RPMI7951 (cell line): Measurements from ENCODE around the gene FAM219A. TPM values are rescaled to one million over a fixed set of nuclear protein-coding genes. Genes with fewer than 3 reads are reported as not detected.

ENCODE experiments used
- DNase-seq: peaks from one replicate; pipeline ENCODE4 v3.0.0-alpha.2; 2012; ENCODE audit warnings: low read depth
- total RNA-seq: library from RNA; depleted of rRNA; stranded (reverse); fragments of >200 nt; shearing (Covaris generic); gene quantifications from 2 replicates; pipeline ENCODE4 v1.2.3, GENCODE V29; 2014; rRNA removed

FAM219A gene
- total RNA-seq, 1 experiment from 2014 or later: 11.2 TPM

DNA sequence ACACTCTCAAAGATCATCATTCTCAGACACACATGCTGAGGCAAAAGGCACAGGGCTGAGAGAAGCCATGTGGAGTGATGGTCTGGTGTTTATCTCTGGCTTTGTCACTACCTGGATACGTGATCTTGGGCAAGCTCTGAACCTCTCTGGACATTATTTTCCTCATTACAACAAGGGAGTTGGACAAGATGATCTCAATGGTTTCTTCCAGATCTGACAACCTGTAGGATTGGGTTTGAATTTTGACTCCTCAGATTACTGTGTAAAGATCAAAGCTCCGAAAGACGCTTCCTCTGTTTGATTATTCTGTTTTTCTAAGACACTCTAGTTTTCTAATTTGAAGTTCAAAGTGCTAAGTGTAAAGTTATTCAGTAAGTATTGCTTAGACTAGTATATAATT, 109.0 kb downstream of the FAM219A start:
- DNase-seq: no peak

Other genes with a start within 250 kb of the FAM219A start
- gene KIF24, start 129.3 kb downstream of the FAM219A start, total RNA-seq: 6.9 and 7.1 TPM in 2 replicates
- 40.6 and 47.3 TPM in 2 replicates for gene NUDT2, start 129.0 kb downstream of the FAM219A start, total RNA-seq
- 1.7 and 2.0 TPM in 2 replicates for gene MYORG, start 81.7 kb downstream of the FAM219A start, total RNA-seq
- gene DNAI1, start 235 bp upstream of the FAM219A start, total RNA-seq: not detected in 2 replicates
- 0.29 and 0.48 TPM in 2 replicates for gene ENHO, start 64.4 kb upstream of the FAM219A start, total RNA-seq
- not detected in 2 replicates for gene CNTFR, start 131.2 kb upstream of the FAM219A start, total RNA-seq
- 27.6 and 37.6 TPM in 2 replicates for gene RPP25L, start 153.5 kb upstream of the FAM219A start, total RNA-seq
- 213 and 217 TPM in 2 replicates for gene DCTN3, start 161.9 kb upstream of the FAM219A start, total RNA-seq
- not detected in 2 replicates for gene ARID3C, start 170.5 kb upstream of the FAM219A start, total RNA-seq
- gene SIGMAR1, start 179.2 kb upstream of the FAM219A start, total RNA-seq: 69.6 and 93.2 TPM in 2 replicates
- 12.6 and 16.7 TPM in 2 replicates for gene GALT, start 188.1 kb upstream of the FAM219A start, total RNA-seq
- gene IL11RA, start 193.6 kb upstream of the FAM219A start, total RNA-seq: 0.59 and 0.72 TPM in 2 replicates
- not detected in 2 replicates for gene CCL27, start 204.1 kb upstream of the FAM219A start, total RNA-seq
- not detected in 2 replicates for gene CCL19, start 232.7 kb upstream of the FAM219A start, total RNA-seq